ENCODE data around the gene ADGRV1. TPM values are rescaled to one million over a fixed set of nuclear protein-coding genes. Genes with fewer than 3 reads are reported as not detected.
"Not testable (repeated sequence)": the region's sequence is repeated elsewhere in the genome, so short reads cannot be mapped to it uniquely, and the experiment has no call there.

ADGRV1 gene
- total RNA-seq, 4 donors from 2014 or later: 0.28 to 6.5 (median 3.7) TPM

- H3K4me1 ChIP-seq: no peaks in the 10 kb centered on the region
- no peak overlapping the region for H3K27ac ChIP-seq
- H3K9me3 ChIP-seq: no peaks in the 10 kb centered on the region
- no peak for DNase-seq
- H3K36me3 ChIP-seq: no peaks in the 10 kb centered on the region
- TF ChIP-seq POLR2A (IDR thresholded peaks at IDR 0.05): no peak
- TF ChIP-seq CTCF (IDR thresholded peaks at IDR 0.05): no peak
- H3K27me3 ChIP-seq: no peaks in the 10 kb centered on the region
- H3K4me3 ChIP-seq: no peak overlapping the region
Observed at GRCh38 chr5:90570034-90570433, 11.4 kb downstream of the ADGRV1 start.

DNA sequence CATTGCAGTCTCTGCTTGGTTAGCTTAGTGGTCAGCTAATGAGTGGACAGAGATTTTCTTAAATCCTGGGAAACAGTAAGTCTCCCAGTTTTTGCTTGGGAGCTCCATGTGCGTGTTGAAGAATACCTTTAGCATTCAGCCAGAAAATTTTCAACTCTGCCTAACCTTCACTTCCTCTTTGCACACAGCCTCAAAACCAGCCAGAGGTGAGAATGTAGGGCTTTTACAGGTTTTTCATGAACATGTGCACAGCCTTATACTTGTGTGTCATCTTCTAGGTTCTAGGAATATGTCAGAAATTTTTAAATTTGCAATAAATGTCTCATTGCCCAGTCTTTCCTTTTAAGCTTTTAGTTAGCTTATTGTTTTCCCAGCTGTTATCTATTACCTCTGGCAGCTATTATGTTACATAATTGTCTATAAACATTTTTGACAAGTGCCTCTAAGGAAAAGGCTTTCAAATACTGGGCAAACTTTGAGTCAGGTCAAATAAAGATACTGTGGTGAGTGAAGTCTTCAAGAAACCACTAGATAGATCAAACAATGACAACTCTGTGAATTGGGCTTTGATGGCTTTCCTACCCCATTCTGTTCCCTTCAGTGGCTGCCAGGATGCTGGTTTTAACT lies 12.7 kb downstream of the ADGRV1 start:
- no peak overlapping the region for H3K27ac ChIP-seq
- TF ChIP-seq POLR2A (IDR thresholded peaks at IDR 0.05) (no peak), CTCF (IDR thresholded peaks at IDR 0.05) (no peak)
- no peak for DNase-seq

GRCh38 chr5:90575712-90576111 lies 17.1 kb downstream of the ADGRV1 start:
- Histone ChIP-seq H3K9me3 (no peaks in the 10 kb centered on the region), H3K27me3 (no peaks in the 10 kb centered on the region), H3K4me3 (no peak overlapping the region), H3K36me3 (no peaks in the 10 kb centered on the region), H3K27ac (no peak overlapping the region), H3K4me1 (no peaks in the 10 kb centered on the region)
- DNase-seq: no peak
- TF ChIP-seq POLR2A (IDR thresholded peaks at IDR 0.05): no peak
- TF ChIP-seq CTCF (IDR thresholded peaks at IDR 0.05): no peak

More for the DNA sequence above, 12.7 kb downstream of the ADGRV1 start:
- Histone ChIP-seq H3K27me3 (no peaks in the 10 kb centered on the region), H3K36me3 (no peaks in the 10 kb centered on the region), H3K9me3 (no peaks in the 10 kb centered on the region), H3K4me3 (no peak overlapping the region), H3K4me1 (no peaks in the 10 kb centered on the region)

GRCh38 chr5:90576566-90576965 lies 18.0 kb downstream of the ADGRV1 start:
- not testable (repeated sequence) for H3K4me1 ChIP-seq, H3K27ac ChIP-seq, DNase-seq, H3K9me3 ChIP-seq, H3K4me3 ChIP-seq, H3K36me3 ChIP-seq, H3K27me3 ChIP-seq

DNA sequence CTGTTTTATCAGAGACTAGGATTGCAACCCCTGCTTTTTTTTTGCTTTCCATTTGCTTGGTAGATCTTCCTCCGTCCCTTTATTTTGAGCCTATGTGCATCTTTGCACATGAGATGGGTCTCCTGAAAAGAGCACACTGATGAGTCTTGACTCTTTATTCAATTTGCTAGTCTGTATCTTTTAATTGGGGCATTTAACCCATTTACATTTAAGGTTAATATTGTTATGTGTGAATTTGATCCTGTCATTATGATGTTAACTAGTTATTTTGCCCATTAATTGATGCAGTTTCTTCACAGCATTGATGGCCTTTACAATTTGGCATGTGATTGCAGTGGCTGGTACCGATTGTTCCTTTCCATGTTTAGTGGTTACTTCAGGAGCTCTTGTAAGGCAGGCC lies 21.3 kb downstream of the ADGRV1 start:
- H3K4me3 ChIP-seq, H3K4me1 ChIP-seq, H3K27me3 ChIP-seq, H3K9me3 ChIP-seq, H3K36me3 ChIP-seq, DNase-seq, H3K27ac ChIP-seq: not testable (repeated sequence)

- no peaks in the 10 kb centered on the region for H3K9me3 ChIP-seq
- no peaks in the 10 kb centered on the region for H3K36me3 ChIP-seq
- H3K27me3 ChIP-seq: no peaks in the 10 kb centered on the region
- H3K27ac ChIP-seq: no peak overlapping the region
- H3K4me1 ChIP-seq: no peaks in the 10 kb centered on the region
- no peak overlapping the region for H3K4me3 ChIP-seq
- no peak for TF ChIP-seq CTCF (IDR thresholded peaks at IDR 0.05)
- no peak for TF ChIP-seq POLR2A (IDR thresholded peaks at IDR 0.05)
- no peak for DNase-seq
Observed at GRCh38 chr5:90581956-90582355, 23.4 kb downstream of the ADGRV1 start.

Measured in Peyer's patch (tissue), 4 donors.